Loucy (cell line): ENCODE data around the gene PLXNB2.

ENCODE experiments used
- H2AFZ ChIP-seq: fragments of 200-600 bp; sonication (generic); 2 replicates; pipeline ENCODE4 v1.6.0; 2016; ENCODE audit warnings: antibody characterized with exemption, mild to moderate bottlenecking, low read length, moderate library complexity
- H3F3A ChIP-seq: fragments of 200-600 bp; 2 replicates; pipeline ENCODE4 v1.6.0; 2016; ENCODE audit warnings: antibody characterized with exemption, low read depth, mild to moderate bottlenecking
- H3K27me3 ChIP-seq: fragments of 200-600 bp; sonication (generic); 2 replicates; pipeline ENCODE4 v1.6.1; 2014; ENCODE audit warnings: low read length, mild to moderate bottlenecking; ENCODE audit not compliant: insufficient read depth, poor library complexity, severe bottlenecking
- H3K36me3 ChIP-seq: fragments of 200-600 bp; sonication (generic); 2 replicates; pipeline ENCODE4 v1.6.1; 2016; ENCODE audit warnings: low read length; ENCODE audit not compliant: insufficient read depth
- H3K4me1 ChIP-seq: fragments of 200-600 bp; sonication (generic); 2 replicates; pipeline ENCODE4 v1.5.1; 2014; ENCODE audit warnings: low read length, mild to moderate bottlenecking; ENCODE audit not compliant: insufficient read depth, poor library complexity, severe bottlenecking
- H3K4me2 ChIP-seq: fragments of 200-600 bp; sonication (generic); 2 replicates; pipeline ENCODE4 v1.6.0; 2014; ENCODE audit warnings: antibody characterized with exemption, low read length, low read depth, mild to moderate bottlenecking; ENCODE audit not compliant: poor library complexity, severe bottlenecking
- H3K4me3 ChIP-seq: fragments of 200-600 bp; sonication (generic); 2 replicates; pipeline ENCODE4 v1.5.1; 2014; ENCODE audit warnings: low read length, mild to moderate bottlenecking, mixed read lengths; ENCODE audit not compliant: poor library complexity, severe bottlenecking
- H3K79me2 ChIP-seq: fragments of 200-600 bp; sonication (generic); 2 replicates; pipeline ENCODE4 v1.6.1; 2014; ENCODE audit warnings: low read length; ENCODE audit not compliant: insufficient read depth
- H3K9ac ChIP-seq: fragments of 200-600 bp; sonication (generic); 2 replicates; pipeline ENCODE4 v1.6.0; 2014; ENCODE audit warnings: mild to moderate bottlenecking, low read depth, low read length, moderate library complexity; ENCODE audit not compliant: poor library complexity, severe bottlenecking
- H3K9me2 ChIP-seq: fragments of 200-600 bp; sonication (generic); replicated peaks from 2 replicates; pipeline ENCODE4 v1.6.1; 2016; ENCODE audit warnings: low read depth, low read length, mixed read lengths
- H3K9me3 ChIP-seq: fragments of 200-600 bp; sonication (generic); 2 replicates; pipeline ENCODE4 v1.6.1; 2014; ENCODE audit warnings: mild to moderate bottlenecking, antibody characterized with exemption, low read length, low read depth; ENCODE audit not compliant: insufficient read depth
- H4K20me1 ChIP-seq: fragments of 200-600 bp; sonication (generic); 2 replicates; pipeline ENCODE4 v1.6.0; 2014; ENCODE audit warnings: antibody characterized with exemption, low read length, mild to moderate bottlenecking; ENCODE audit not compliant: insufficient read depth, poor library complexity, severe bottlenecking
- EZH2phosphoT487 ChIP-seq: fragments of 200-600 bp; IDR thresholded peaks from 2 replicates; pipeline ENCODE4 v1.6.1; 2018; ENCODE audit warnings: antibody characterized with exemption, mild to moderate bottlenecking, moderate library complexity, borderline replicate concordance
- TF ChIP-seq, protein P1 (sequence below): fragments of 200-600 bp; sonication (generic); conservative IDR thresholded peaks from 2 replicates; pipeline ENCODE4 v1.5.1; 2014; ENCODE audit warnings: mild to moderate bottlenecking, antibody characterized with exemption, low read length

The PLXNB2 gene

DNA sequence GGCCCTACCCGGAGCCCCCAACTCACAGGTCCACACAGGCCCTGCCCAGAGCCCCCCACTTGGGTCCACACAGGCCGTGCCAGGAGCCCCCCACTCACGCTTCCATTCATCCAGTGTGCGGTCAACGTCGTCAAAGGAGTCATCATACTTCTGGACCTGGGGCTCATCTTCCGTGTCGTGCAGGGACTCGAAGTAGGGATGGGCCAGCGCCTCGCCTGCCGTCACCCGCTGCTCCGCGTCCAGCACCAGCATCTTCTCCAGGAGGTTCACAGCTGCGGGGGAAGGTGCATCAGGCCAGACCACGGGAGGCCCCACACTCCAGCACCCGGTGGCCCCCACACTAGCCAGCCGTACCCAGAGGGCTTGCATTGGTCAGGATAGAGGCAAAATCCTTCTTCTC, 52.3 kb downstream of the PLXNB2 start:
- Histone ChIP-seq H3K9me2 (no peaks in the 10 kb centered on the region), H3K9ac (no peak overlapping the region), H3K79me2 (peaks cover 4% of the 10 kb centered on the region; the same call in 1 of the 2 replicates), H3K4me1 (peaks cover 9% of the 10 kb centered on the region), H3K27me3 (no peaks in the 10 kb centered on the region), H2AFZ (no peak overlapping the region), H3F3A (no peaks in the 10 kb centered on the region), H3K4me2 (no peak overlapping the region), H3K4me3 (no peak overlapping the region), H4K20me1 (peaks cover 8% of the 10 kb centered on the region), H3K9me3 (no peaks in the 10 kb centered on the region), H3K36me3 (no peaks in the 10 kb centered on the region)
- TF ChIP-seq EZH2phosphoT487: no peak
- TF ChIP-seq, protein P1, sequence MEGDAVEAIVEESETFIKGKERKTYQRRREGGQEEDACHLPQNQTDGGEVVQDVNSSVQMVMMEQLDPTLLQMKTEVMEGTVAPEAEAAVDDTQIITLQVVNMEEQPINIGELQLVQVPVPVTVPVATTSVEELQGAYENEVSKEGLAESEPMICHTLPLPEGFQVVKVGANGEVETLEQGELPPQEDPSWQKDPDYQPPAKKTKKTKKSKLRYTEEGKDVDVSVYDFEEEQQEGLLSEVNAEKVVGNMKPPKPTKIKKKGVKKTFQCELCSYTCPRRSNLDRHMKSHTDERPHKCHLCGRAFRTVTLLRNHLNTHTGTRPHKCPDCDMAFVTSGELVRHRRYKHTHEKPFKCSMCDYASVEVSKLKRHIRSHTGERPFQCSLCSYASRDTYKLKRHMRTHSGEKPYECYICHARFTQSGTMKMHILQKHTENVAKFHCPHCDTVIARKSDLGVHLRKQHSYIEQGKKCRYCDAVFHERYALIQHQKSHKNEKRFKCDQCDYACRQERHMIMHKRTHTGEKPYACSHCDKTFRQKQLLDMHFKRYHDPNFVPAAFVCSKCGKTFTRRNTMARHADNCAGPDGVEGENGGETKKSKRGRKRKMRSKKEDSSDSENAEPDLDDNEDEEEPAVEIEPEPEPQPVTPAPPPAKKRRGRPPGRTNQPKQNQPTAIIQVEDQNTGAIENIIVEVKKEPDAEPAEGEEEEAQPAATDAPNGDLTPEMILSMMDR: no peak

DNA sequence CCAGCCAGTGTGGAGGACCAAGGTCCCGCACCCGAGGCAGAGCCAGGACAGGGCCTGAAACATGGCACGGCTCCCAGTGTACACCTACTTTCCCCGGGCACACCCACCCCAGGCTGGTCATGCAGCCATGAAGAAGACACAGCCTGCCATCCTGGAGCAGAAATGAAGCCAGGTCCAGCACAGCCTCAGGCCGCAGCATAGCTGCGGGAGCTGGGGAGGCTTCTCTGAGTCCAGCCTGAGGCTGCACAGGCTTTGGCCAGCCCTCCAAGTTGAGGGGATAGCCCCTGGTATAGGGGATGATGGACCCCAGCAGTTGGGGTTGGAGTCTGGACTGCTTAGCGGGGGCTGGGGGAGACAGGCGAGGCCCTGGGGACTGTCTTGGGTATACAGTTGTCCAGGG, 53.5 kb downstream of the PLXNB2 start:
- Histone ChIP-seq H3K79me2 (peaks cover 13% of the 10 kb centered on the region; the same call in 1 of the 2 replicates), H3K36me3 (no peaks in the 10 kb centered on the region), H3K9me3 (no peaks in the 10 kb centered on the region), H4K20me1 (peaks cover 17% of the 10 kb centered on the region), H3K9me2 (no peaks in the 10 kb centered on the region), H3F3A (no peaks in the 10 kb centered on the region), H3K4me3 (no peak overlapping the region), H3K4me1 (peaks cover 17% of the 10 kb centered on the region), H2AFZ (no peak overlapping the region), H3K4me2 (no peak overlapping the region), H3K27me3 (no peaks in the 10 kb centered on the region), H3K9ac (no peak overlapping the region)
- TF ChIP-seq EZH2phosphoT487: no peak
- TF ChIP-seq, protein P1: no peak

DNA sequence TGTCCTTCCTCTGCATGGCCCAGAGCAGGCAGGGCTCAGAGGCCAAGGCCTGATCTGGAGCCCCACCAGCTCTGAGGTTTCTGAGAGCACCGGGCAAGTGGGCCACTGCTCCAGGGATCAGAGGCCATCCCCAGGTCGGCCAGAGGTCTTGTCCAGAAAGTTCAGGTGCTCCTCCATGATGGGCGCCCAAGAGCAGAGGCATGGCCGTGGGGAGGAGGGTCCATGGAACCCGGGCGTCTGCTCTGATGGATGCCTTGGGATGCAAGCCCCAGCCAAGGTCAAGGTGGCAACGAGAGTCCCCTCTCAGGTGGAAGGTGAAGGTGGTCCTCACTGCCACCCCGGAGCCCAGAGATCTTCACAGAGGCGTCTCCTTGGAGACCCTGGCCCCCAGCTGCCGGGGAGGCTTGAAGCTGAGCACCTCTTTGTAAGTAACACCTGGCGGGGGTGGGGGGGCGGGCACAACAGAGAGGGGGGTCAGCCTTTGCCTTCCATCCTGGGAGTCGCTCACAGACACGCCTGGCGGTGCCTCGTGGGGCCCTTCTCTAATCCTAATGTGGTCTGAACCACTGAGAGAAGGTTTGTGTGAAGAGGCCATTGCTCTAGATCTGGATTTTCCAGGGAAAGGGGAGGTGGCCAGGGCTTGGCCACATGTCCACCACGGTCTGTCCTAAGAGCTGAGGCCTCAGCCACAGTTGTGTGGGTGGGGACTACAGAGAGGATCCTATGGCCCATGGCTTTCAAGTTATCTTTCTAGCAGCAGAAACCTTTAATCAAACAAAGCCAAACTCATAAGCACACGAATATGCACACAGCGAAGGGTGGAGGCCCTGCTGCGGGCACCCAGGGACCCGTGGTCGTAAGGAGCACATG, 54.2 kb downstream of the PLXNB2 start:
- H2AFZ ChIP-seq: no peak overlapping the region
- H3K27me3 ChIP-seq: no peaks in the 10 kb centered on the region
- H3K79me2 ChIP-seq: peaks cover 13% of the 10 kb centered on the region; the same call in 1 of the 2 replicates
- H3K9me3 ChIP-seq: no peaks in the 10 kb centered on the region
- H3K4me1 ChIP-seq: peaks cover 17% of the 10 kb centered on the region
- no peak overlapping the region for H3K4me3 ChIP-seq
- no peak overlapping the region for H3K9ac ChIP-seq
- no peaks in the 10 kb centered on the region for H3F3A ChIP-seq
- H3K9me2 ChIP-seq: no peaks in the 10 kb centered on the region
- TF ChIP-seq EZH2phosphoT487: no peak
- TF ChIP-seq, protein P1: no peak
- H4K20me1 ChIP-seq: peaks cover 17% of the 10 kb centered on the region
- no peak overlapping the region for H3K4me2 ChIP-seq
- H3K36me3 ChIP-seq: no peaks in the 10 kb centered on the region
